Measurements from ENCODE around the gene CFC1. TPM values are rescaled to one million over a fixed set of nuclear protein-coding genes. Genes with fewer than 3 reads are reported as not detected.
"Not testable (repeated sequence)": the region's sequence is repeated elsewhere in the genome, so short reads cannot be mapped to it uniquely, and the experiment has no call there.

CFC1 gene
- total RNA-seq = not detected
- long read RNA-seq = 0 reads

DNA sequence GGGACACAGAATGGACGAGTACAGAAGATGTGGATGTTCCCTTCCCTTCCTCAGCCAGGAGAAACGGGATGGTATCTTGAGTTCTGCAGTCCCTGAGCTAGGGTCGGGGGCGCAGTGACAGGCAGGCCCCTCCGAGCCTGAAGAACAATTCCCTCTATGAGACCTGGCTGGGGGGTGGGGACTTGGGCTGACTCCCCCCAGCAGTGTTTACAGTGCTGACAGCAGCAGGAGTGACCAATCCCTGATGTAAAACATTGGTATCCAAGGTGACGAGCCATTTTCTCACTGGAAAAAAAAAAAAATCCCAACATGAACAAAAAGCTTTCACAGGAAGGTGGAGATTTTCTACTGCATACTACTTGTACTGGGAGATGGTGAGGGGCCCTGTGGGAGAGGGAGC is at the start of gene CFC1:
Gene CFC1 (minus strand): TSS at position 183 of the 400 bp plus-strand sequence. CDS start 288 bp downstream, outside the sequence.
- not testable (repeated sequence) for DNase-seq (ENCODE audit: low spot score)

DNA sequence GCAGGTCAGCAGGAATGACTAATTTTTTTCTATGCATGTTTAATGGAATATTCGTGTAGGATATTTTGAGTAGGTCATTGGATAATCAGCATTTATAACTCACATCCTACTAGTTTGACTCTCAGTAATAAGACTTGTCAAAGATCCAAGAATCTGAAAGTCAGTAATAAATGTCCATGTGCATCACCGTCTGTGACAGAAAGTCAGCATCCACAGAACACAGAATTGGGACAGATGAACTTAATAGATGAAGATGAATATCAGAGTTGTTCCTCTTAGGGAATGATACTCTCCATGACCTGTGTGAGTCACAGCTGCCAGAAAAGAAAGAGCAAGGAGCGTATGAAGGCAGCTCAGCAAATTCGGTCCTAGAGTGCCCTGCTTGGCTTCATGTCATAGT is 42.3 kb upstream of the CFC1 start:
- not testable (repeated sequence) for DNase-seq (ENCODE audit: low spot score)

DNA sequence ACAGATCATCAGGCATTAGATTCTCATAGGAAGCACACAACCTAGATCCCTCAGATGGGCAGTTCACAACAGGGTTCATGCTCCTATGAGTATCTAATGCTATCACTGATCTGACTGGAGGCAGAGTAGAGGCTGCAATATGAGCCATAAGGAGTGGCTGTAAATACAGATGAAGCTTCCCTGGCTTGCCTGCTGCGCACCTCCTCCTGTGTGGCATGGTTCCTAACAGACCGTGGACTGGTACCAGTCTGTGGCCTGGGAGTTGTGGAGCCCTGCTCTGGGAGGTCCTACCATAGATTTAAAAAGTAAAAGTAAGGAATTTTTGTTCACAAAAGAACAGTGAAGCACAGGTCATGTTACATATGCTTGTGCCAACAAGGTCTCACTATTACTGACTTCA is 39.6 kb upstream of the CFC1 start:
- not testable (repeated sequence) for DNase-seq (ENCODE audit: low spot score)

DNA sequence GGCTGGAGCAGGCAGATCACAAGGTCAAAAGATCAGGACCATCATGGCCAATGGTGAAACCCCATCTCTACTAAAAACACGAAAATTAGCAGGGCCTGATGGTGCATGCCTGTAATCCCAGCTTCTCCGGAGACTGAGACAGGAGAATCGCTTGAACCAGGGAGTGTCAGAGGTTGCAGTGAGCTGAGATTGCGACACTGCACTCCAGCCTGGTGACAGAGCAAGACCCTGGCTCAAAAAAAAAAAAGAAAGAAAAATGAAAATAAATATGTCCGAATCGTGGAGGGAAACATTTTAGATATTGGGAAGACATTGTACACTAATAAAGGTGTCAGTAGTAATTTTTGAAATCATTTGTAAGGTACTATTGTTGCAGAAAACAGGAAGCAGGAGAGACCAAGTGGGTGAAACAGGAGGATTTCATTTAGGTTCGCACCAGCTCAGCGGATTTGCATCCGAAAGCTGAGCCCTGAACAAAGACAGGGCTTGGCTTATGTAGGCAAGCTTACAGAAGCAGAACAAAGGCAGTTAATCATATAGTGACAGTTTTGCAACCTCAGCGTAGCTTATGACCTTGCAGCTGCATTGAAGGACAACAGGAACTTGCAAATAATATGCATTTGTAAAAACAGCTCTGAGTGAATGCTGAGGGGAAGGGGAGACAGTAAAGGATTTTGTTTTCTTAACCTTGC is 29.6 kb upstream of the CFC1 start:
- not testable (repeated sequence) for DNase-seq (ENCODE audit: low spot score)

DNA sequence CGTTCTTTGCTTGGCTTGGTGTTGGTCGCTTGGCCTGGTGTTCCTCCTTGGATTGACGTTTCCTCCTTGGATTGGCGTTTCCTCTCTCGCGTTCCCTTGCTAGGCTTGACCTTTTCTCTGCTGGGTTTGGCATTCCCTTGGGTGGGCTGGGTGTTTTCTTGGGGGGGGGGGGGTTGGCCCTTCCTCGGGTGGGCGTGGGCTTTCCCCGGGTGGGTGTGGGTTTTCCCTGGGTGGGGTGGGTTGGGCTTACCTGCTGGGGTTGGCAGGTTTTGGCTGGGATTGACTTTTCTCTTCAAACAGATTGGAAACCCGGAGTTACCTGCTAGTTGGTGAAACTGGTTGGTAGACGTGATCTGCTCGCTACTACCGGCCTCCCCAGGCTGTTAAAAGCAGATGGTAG is 11.8 kb upstream of the CFC1 start, which contains the start of gene POTEJ:
Gene POTEJ (plus strand): TSS at position 301 of the 400 bp plus-strand sequence. CDS start 93 bp downstream, at position 394.
- DNase-seq (ENCODE audit: low spot score) = not testable (repeated sequence)

DNA sequence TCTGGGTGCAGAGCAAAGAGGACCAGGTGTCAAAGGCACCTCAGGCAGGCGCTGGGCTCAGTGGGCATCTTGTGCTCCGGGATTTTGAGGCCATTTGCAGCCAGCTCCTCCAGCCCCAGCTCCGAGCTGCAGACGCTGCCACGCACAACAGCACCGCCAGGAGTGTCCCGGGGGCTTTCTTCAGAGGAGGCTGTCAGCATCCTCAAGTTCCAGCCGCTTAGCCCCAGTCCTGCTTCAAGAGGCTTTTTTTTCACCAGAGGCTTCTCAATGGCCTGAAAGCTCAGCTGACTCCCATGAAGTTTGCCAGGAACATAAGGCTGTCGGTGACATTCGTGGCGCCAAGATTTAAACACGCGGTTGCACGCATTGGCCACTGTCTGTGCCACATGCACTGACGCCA is 11.1 kb upstream of the CFC1 start:
- peak; percentile 74 for DNase-seq (ENCODE audit: low spot score)

DNA sequence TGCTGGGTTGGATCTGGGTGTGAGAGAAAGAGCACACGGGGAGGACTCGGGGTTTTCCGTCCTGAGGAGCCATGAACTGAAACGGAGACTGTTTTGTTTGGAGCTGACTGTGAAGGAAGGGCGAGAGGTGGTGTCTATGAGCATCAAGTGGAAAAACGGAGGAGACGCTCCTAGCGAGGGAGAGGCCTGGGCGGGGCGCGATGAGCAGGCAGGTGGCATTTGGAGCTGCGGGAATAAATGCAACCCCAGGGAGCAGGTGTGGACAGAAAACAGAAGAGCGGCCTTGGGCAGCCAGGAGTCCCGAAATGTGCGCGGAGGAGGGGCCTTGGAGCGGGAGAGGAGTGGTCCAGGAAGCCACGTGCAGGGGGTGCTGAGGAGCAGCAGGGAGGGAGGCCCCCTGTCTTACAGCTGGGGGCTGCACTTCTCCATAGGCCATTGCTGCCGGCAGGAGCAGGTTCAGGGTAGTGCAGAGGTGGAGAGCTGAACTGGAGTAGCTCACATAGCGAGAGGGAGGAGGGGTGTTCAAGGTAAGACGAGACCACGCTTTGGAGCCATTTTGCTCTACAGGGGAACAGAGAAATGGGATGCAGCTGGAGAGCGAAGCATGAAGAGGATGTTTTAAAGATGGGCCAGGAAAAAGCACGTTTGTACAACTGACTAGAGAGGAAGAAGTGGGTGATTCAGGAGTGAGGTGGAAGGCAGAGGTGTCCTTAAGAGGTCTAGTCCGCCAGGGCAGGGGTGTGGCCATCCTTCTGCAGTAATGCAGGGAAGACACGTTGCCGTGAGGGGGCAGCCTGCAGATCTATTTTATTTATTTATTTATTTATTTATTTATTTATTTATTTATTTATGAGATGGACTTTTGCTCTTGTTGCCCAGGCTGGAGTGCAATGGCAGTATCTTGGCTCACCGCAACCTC is 9.9 kb upstream of the CFC1 start:
- not testable (repeated sequence) for DNase-seq (ENCODE audit: low spot score)

DNA sequence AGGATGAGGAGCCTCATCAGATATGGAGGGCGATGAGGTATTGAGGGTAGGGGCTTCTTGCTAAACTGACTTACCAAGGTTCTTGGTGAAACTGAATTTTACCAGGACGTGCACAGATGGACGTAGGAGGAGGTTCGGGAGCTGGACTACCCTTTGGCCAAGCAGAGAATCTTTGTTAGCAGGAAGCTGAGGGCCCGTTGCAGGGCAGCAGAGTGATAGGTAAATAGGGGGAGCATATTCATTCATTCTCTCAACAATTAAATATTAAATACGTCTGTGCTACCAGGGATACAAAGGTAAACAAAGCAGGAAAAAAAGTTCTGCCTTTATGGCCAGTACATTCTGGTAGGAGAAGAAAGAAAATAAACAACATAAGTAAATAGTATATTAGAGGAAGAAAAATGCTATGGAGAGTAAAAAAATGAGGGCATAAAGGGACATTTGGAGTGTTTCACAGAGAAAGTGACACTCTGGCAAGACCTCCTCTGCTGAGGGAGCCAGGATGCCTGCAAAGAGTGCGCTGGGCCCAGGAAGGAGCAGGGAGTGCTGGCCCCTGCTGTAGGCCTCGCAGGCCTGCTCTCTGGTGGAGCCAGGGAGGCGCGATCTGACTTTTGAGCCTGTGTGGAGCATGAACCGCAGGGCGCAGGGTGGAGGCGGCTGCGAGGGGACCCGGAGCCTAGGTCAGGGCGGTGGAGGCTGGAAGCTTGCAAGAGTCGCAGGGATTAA is 9.1 kb upstream of the CFC1 start:
- DNase-seq (ENCODE audit: low spot score) = not testable (repeated sequence)

DNA sequence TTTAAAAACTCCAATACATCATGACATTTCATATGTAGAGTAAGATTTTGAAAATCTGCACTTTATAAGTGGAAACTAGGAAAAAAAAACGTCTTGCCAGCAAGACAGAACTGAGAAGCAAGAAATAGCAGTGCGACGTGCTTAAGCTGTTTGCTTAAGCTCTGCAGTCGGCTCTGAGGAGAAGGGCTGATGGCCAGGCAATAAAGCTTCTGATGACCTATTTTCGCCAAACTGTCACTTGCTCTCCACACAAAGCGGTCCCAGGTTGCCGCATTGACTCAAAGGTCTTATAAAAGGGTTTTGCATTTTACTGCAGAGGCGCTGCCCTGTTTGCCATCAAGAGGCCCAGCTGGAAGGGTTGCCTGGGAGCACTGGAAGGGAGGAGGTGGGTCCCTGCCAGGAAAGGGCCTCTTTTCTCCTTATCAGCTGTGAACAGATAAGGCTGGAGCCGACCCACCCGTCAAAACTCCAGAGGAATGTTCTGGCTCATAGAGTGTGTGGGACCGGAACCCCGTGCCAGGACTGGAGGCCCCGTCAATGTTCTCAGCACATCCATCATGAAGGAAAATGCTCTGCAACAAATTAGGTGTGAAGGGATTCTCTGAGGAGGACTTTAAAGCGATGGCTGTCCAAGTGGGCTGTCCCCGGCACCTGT is 2.4 kb upstream of the CFC1 start:
- not testable (repeated sequence) for DNase-seq (ENCODE audit: low spot score)

DNA sequence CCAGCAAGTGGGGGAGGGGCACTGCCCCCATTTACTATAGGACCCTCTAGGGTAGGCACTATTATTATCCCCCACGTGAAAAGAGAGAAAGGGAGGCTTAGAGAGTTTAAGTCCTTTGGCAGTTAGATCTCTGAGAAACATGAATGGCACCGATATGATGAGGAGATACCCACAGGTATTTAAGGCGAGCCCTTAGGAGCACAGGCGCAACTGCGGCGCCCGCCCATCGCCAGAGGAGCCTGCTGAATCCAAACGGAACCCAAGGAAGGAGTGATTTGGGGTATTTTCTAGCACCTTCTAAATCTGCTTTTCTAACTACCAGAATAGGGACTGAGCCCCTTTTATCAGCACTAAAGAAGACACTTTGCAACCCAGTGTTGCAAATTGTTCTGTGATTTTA is 551 bp upstream of the CFC1 start:
- DNase-seq (ENCODE audit: low spot score) = not testable (repeated sequence)

DNA sequence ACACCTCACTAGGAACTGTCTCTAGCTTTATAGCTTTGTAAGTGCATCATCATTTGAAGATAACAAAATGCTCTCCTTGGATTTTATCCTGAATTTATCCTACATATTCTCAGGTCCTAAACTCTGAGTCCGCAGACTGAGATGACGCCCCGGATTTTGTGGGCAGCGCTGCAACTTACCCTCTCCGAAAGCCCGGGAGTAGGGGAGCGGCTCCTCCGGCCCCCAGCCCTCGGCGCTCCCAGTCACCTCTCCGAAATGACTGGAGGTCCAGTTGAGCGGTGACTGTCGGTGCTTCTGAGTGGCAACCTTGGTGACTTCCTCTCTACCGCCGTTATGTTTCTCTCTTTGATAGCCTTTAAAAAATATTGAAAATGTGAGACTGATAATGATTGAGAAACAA is 912 bp downstream of the CFC1 start:
- peak; percentile 74 for DNase-seq (ENCODE audit: low spot score)

DNA sequence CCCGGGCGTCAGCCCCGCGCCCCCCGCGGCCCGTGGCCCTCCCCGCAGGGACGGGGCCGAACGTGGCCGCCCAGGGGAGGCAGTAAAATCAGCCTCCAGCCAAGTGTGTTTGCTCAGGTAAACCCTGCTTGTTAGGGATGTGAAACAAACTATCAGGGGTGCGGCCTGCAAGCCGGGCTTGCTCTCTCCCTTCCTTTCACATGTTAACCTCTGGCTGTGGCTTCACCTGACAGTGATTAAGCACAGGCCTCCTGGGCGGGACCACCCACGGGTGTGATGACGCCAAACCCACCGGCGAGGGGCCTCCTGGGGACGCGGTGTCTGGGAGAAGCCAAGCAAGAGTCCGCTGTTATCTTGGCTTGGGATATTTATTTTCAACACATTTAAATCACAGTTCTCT is 1.4 kb downstream of the CFC1 start:
- DNase-seq (ENCODE audit: low spot score) = not testable (repeated sequence)

DNA sequence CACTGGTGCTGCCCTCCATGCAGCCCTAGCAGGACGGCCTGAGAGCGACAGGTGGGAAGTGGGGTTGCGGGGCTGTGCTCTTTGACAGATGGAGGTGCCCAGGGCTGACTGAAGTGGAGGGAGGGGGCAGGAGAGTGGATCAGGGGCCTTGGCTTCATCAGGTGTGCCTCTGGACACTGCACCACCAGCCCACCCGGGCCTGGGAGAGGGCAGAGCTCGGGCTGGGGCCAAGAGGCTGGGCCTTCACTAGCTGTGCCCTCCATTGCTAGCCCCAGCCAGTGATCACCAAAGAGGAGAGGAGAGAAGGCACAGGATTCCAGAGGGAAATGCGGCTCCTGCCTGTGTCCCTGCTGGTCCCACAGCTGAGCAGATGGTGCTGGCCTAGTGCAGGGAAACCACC is 2.6 kb downstream of the CFC1 start:
- DNase-seq (ENCODE audit: low spot score) = peak; percentile 37

DNA sequence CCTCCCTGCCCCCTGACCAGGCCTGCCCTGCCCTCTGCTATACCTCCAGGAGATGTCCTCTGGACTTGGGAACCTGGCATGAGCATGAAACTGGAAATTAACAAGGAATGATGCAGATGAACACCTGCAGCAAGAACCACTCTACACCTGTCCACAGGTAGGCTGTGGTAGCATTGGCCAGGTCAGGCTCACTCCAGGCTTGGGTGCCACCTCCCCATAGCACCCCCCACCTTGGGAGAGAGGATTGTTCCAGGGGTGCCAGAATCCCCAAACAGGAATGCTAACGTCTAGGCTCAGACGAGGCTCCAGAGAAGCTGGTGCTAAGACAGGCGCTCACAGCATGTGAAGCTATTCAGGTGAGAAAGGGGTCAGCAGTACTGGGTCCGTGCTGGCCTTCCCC is 5.4 kb downstream of the CFC1 start:
- DNase-seq (ENCODE audit: low spot score) = peak; percentile 65

DNA sequence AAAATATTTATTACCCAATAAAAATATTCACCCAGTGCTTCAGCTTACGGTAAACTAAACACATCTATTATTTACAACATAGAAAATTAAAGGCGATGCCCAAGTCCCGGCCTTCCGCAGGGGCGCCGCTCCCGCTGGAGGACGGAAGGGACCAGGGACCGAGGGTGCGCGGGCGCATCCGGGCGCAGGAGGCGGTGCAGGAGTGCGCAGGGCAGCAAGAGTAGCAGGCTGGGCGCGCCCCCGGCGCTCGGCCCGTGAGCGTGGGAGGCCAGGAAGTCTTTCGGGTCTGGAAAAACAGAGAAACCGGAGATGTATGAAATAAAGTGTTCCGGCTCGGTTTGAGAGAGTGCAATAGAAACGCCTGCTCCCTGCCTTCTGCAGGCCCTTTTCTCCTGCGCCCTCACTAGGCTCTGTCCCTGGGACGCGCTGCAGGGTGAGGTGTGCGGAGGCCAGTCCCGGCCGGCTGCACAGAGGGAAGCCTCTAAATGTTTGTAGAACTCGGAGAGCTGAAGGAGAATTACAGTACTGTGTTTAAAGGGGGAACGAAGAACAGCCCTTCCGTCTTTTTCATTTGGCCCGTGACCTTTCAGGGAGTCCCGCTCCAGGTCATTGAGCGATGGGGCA is 6.5 kb downstream of the CFC1 start:
- peak; percentile 47 for DNase-seq (ENCODE audit: low spot score)

DNA sequence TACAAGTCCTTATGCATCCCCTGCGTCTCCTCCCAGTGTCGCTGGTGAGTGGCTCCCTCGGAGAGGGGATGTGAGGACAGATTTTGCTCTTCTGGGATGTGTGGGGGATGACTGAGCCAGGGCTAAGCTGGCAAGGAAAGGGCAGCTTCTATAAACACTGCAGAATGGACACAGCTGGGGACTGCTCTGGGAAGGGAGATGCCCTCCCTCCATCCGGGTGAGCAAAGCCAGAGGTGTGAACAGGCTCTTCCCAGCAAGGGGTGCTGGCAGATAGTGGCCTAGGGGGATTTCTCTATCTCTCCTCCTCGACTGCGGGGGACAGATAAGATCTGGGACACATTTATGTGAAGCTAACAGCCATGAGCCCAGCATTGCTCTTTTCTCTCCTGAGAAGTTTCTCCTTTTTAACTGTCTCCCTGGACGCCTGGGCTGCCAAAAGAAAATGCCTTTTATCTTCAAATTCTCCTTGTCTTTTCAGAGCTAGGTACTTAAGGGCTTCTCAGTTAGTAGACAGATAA is 8.5 kb downstream of the CFC1 start:
- peak; percentile 59 for DNase-seq (ENCODE audit: low spot score)

DNA sequence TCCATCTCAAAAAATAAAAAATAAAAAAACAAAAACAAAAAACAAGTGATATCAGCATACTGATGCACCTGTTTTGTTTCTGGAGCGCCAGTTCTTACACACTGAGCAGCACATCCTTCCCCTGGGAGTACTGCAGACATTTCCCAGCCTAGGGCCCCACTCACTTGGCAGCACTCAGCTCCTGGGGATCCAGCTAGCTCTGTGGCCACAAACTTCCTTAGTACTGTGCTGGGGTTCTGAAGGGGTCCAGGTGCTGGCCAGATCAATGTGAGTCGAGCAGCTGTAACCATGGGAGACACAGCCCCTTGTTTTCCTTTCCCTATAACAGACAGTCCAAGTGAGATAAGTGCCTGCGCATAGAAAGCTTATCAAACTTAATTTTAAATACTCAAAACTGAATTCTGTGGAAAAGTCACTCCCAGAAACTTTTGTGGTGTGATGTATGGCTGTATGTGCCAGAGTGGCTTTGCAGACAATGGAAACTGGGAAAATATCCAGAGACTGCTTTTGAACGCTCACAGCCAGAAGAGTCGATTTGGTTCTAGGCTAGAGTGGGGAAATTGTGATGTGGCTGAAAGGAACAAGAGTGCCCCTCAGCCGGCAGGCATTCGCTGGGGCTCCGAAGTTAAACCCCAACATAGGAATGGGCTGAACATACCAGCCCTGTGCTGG is 9.1 kb downstream of the CFC1 start:
- DNase-seq (ENCODE audit: low spot score) = not testable (repeated sequence)

DNA sequence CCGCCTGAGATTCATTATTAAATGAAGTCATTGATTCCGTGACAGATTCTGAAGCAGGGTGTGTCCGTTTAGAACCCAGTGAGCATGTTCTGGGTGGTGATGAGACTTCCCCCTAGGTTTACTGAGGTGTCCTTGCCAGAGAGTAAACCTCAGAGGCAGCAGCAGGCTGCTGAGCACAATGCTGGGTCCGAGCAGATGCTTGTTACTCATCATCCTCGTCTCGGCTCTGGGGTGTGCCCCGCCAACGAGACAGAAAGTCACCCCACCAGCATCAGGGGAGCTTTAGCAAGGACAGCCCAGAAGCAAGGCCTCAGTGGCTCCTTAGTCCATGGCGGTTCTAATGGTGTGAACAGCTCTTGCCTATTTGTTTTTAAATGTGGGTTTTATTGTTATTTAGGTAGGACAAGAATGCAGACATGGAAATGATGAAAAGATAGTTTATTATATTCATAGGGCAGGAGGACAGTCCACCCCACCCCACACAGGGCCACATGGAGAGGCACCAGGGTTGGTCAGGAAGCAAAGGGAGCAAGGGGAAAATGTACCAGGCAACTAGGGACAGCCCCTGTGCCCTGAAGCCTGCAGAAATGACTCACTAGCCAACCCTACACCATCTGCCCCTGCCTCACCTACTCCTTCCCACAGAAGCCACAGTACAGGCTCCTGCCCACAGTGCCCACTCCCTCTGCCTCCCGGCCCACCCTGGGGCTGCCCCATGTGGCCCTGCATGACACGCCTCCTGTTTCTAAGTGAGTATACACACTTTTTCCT is 10.5 kb downstream of the CFC1 start:
- DNase-seq (ENCODE audit: low spot score) = not testable (repeated sequence)

DNA sequence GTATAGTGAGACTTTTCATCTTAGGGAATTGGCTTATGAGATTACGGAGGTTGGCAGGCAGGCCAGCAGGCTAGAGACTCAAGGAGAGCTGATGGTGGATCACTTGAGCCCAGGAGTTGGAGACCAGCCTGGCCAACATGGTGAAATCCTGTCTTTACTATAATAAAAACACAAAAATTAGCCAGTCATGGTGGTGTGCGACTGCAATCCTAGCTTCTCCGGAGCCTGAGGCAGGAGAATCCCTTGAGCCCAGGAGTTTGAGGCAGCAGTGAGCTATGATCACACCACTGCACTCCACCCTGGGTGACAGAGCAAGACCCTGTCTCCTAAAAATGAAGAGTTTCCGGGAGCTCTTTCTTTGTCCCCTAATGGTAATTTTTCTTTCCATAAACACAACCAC is 14.6 kb downstream of the CFC1 start:
- DNase-seq (ENCODE audit: low spot score) = peak; percentile 60

All from mesenteric fat pad (tissue), 1 donor.